Esophagus squamous epithelium (tissue), 5 donors: ENCODE measurements around the gene GFPT1. TPM values are rescaled to one million over a fixed set of nuclear protein-coding genes. Genes with fewer than 3 reads are reported as not detected.

Source experiments
- DNase-seq: peaks from one replicate; lab custom pipeline; 2025; lab: John Stamatoyannopoulos, UW
- H3K27ac ChIP-seq, 4 donors: fragments of 200-600 bp; sonication (generic); one replicate each; pipeline ENCODE4 v1.5.1; 2016 to 2019; ENCODE audit warnings: mild to moderate bottlenecking in 1 of 4
- H3K27me3 ChIP-seq, 4 donors: fragments of 200-600 bp; sonication (generic); 1 replicate in 3 of 4; 2 replicates in 1 of 4; pipeline versions ENCODE4 v1.5.1 to v1.6.0; 2017 to 2021; ENCODE audit warnings: antibody characterized with exemption in 1 of 4
- H3K36me3 ChIP-seq, 3 donors: fragments of 200-600 bp; sonication (generic); one replicate each; pipeline ENCODE4 v1.5.1; 2016 to 2019
- H3K4me1 ChIP-seq, 3 donors: fragments of 200-600 bp; sonication (generic); one replicate each; pipeline ENCODE4 v1.5.1; 2017 to 2019
- H3K4me3 ChIP-seq, 4 donors: fragments of 200-600 bp; sonication (generic); 1 replicate in 3 of 4; 2 replicates in 1 of 4; pipeline ENCODE4 v1.5.1; 2016 to 2019; ENCODE audit warnings: mild to moderate bottlenecking in 2 of 4, moderate library complexity in 1 of 4
- H3K9me3 ChIP-seq, 3 donors: fragments of 200-600 bp; sonication (generic); one replicate each; pipeline ENCODE4 v1.5.1; 2016 to 2019
- CTCF ChIP-seq, 6 experiments: fragments of 450-650 bp in 4 of 6; fragments of 200-600 bp in 2 of 6; sonication (generic) in 2 of 6; IDR thresholded peaks; one replicate each; pipeline ENCODE4 v1.5.1; 2016 to 2019; ENCODE audit warnings: antibody characterized with exemption in 6 of 6, mild to moderate bottlenecking in 4 of 6, moderate library complexity in 4 of 6
- POLR2A ChIP-seq, 4 donors: fragments of 450-650 bp; IDR thresholded peaks; one replicate each; pipeline ENCODE4 v1.6.1; 2017; ENCODE audit warnings: antibody characterized with exemption in 4 of 4, mild to moderate bottlenecking in 4 of 4, moderate library complexity in 3 of 4
- WGBS, 2 donors: methylation state at CpG; one replicate each; pipeline ENCODE4 v1.1.5; 2018; 5-methylcytosine and 5-hydroxymethylcytosine counted together
- intact Hi-C: fragments of 100-400 bp; cut with DNase I; formaldehyde crosslinking; loops from one replicate; pipeline ENCODE4 v1.15.0; 2022
- total RNA-seq, 4 donors: library from RNA; depleted of rRNA; stranded (reverse); fragments of >200 nt; gene quantifications; one replicate each; pipeline ENCODE4 v1.1.0, GENCODE V29; 2016
- donor health status: DM: yes; HTN: yes; CAD: no.

Gene GFPT1
- total RNA-seq, 4 donors from 2014 or later, result 13.9 to 25.8 (median 19.5) TPM

GRCh38 chr2:69393963-69394362 lies 6.9 kb upstream of the GFPT1 start:
- H3K36me3 ChIP-seq, result peaks cover 0 to 55% (median 5%) of the 10 kb centered on the region in 3 donors
- no peak overlapping the region for H3K27ac ChIP-seq
- H3K4me3 ChIP-seq, result no peak overlapping the region
- TF ChIP-seq CTCF (IDR thresholded peaks at IDR 0.05), result no peak
- TF ChIP-seq POLR2A (IDR thresholded peaks at IDR 0.05), result no peak
- no peaks in the 10 kb centered on the region for H3K9me3 ChIP-seq
- no peak for DNase-seq
- intact Hi-C loops, result no loop called here
- H3K27me3 ChIP-seq, result no peaks in the 10 kb centered on the region
- no peaks in the 10 kb centered on the region for H3K4me1 ChIP-seq

GRCh38 chr2:69390471-69390870 lies 3.4 kb upstream of the GFPT1 start:
- Histone ChIP-seq H3K27ac (no peak overlapping the region), H3K36me3 (peaks cover 0 to 22% (median 5%) of the 10 kb centered on the region in 3 donors), H3K9me3 (no peaks in the 10 kb centered on the region), H3K4me1 (peaks cover 6 to 22% (median 16%) of the 10 kb centered on the region in 3 donors), H3K4me3 (no peak overlapping the region), H3K27me3 (no peaks in the 10 kb centered on the region)
- WGBS, 2 donors, result 81% methylated on average over 2 to 3 of the region's 3 CpGs
- intact Hi-C loops, result no loop called here
- TF ChIP-seq CTCF (IDR thresholded peaks at IDR 0.05) (no peak), POLR2A (IDR thresholded peaks at IDR 0.05) (no peak)
- no peak for DNase-seq

- no peak overlapping the region for H3K4me3 ChIP-seq
- H3K4me1 ChIP-seq, result peaks cover 6 to 26% (median 21%) of the 10 kb centered on the region in 3 donors
- TF ChIP-seq CTCF (IDR thresholded peaks at IDR 0.05) (no peak), POLR2A (IDR thresholded peaks at IDR 0.05) (no peak)
- H3K9me3 ChIP-seq, result no peaks in the 10 kb centered on the region
- H3K27me3 ChIP-seq, result no peaks in the 10 kb centered on the region
- no peak overlapping the region for H3K27ac ChIP-seq
- WGBS, 2 donors, result 76 to 83% methylated on average over 3 of the region's 3 CpGs
- no peak for DNase-seq
- peaks cover 0 to 18% (median 3%) of the 10 kb centered on the region in 3 donors for H3K36me3 ChIP-seq
- intact Hi-C loops, result no loop called here
Measured at GRCh38 chr2:69390001-69390400, 3.0 kb upstream of the GFPT1 start.

- TF ChIP-seq POLR2A (IDR thresholded peaks at IDR 0.05) (no peak), CTCF (IDR thresholded peaks at IDR 0.05) (no peak)
- intact Hi-C loops, result loop anchor here (10.0 kb wide), 1 partner anchor 326 kb away; no protein-coding TSS in a partner anchor
- Histone ChIP-seq H3K4me3 (no peak overlapping the region), H3K27me3 (no peaks in the 10 kb centered on the region), H3K4me1 (peaks cover 6 to 33% (median 22%) of the 10 kb centered on the region in 3 donors), H3K27ac (no peak overlapping the region), H3K9me3 (no peaks in the 10 kb centered on the region), H3K36me3 (peaks cover 0 to 10% (median 0%) of the 10 kb centered on the region in 3 donors)
- DNase-seq, result no peak
- 92 to 95% methylated on average over 3 of the region's 3 CpGs for WGBS, 2 donors
Measured at GRCh38 chr2:69389271-69389670, 2.2 kb upstream of the GFPT1 start.

- no peaks in the 10 kb centered on the region for H3K27me3 ChIP-seq
- TF ChIP-seq CTCF (IDR thresholded peaks at IDR 0.05), result no peak
- no peak for TF ChIP-seq POLR2A (IDR thresholded peaks at IDR 0.05)
- 70 to 72% methylated on average over 14 of the region's 14 CpGs for WGBS, 2 donors
- H3K36me3 ChIP-seq, result no peaks in the 10 kb centered on the region
- H3K4me1 ChIP-seq, result peaks cover 9 to 43% (median 22%) of the 10 kb centered on the region in 3 donors
- peak overlapping the region in 3 of 4 donors; percentile 85 to 96 (median 93) for H3K27ac ChIP-seq
- intact Hi-C loops, result loop anchor here (10.0 kb wide), 1 partner anchor 327 kb away; no protein-coding TSS in a partner anchor
- H3K9me3 ChIP-seq, result no peaks in the 10 kb centered on the region
- DNase-seq, result no peak
- H3K4me3 ChIP-seq, result peak overlapping the region; percentile 94 to 98 (median 96)
Measured at GRCh38 chr2:69387770-69388481, 899 bp upstream of the GFPT1 start.
